KMS-11 (cell line): ENCODE results near the gene CDHR1.
A peak's percentile ranks its signal among the peaks of the same experiment; 100 is the strongest.

Source experiments
- H2AFZ ChIP-seq: fragments of 200-600 bp; sonication (generic); 2 replicates; pipeline ENCODE4 v1.6.1; 2016; ENCODE audit warnings: antibody characterized with exemption, mixed run types, low read depth
- H3K27ac ChIP-seq: fragments of 200-600 bp; sonication (generic); 2 replicates; pipeline ENCODE4 v1.6.1; 2016; ENCODE audit warnings: mild to moderate bottlenecking, mixed run types
- H3K27me3 ChIP-seq: fragments of 200-600 bp; sonication (generic); 2 replicates; pipeline ENCODE4 v1.6.1; 2017; ENCODE audit warnings: mild to moderate bottlenecking, low read depth, mixed run types, moderate library complexity; ENCODE audit not compliant: insufficient read depth
- H3K36me3 ChIP-seq: fragments of 200-600 bp; sonication (generic); 2 replicates; pipeline ENCODE4 v1.6.1; 2017; ENCODE audit warnings: mild to moderate bottlenecking, mixed run types; ENCODE audit not compliant: insufficient read depth
- H3K4me1 ChIP-seq: fragments of 200-600 bp; sonication (generic); 2 replicates; pipeline ENCODE4 v1.6.1; 2016; ENCODE audit warnings: mild to moderate bottlenecking, low read depth, mixed run types; ENCODE audit not compliant: poor library complexity, severe bottlenecking
- H3K4me2 ChIP-seq: fragments of 200-600 bp; sonication (generic); 2 replicates; pipeline ENCODE4 v1.7.0; 2016; ENCODE audit warnings: mild to moderate bottlenecking, mixed run types
- H3K4me3 ChIP-seq: fragments of 200-600 bp; sonication (generic); IDR thresholded peaks from 2 replicates; pipeline ENCODE4 v1.6.1; 2017; ENCODE audit warnings: low read depth, low read length, mixed read lengths; ENCODE audit not compliant: insufficient read depth
- H3K79me2 ChIP-seq: fragments of 200-600 bp; sonication (generic); 2 replicates; pipeline ENCODE4 v1.6.1; 2016; ENCODE audit warnings: low read depth, mixed run types; ENCODE audit not compliant: insufficient read depth
- H3K9ac ChIP-seq: fragments of 200-600 bp; sonication (generic); 2 replicates; pipeline ENCODE4 v1.6.1; 2016; ENCODE audit warnings: mild to moderate bottlenecking, mixed run types
- H4K20me1 ChIP-seq: fragments of 200-600 bp; sonication (generic); 2 replicates; pipeline ENCODE4 v1.6.1; 2016; ENCODE audit warnings: mild to moderate bottlenecking, mixed run types; ENCODE audit not compliant: insufficient read depth
- CTCF ChIP-seq: fragments of 200-600 bp; sonication (generic); conservative IDR thresholded peaks from 2 replicates; pipeline ENCODE4 v1.6.1; 2017; ENCODE audit warnings: low read depth, mild to moderate bottlenecking, antibody characterized with exemption, low read length, moderate library complexity, mixed read lengths

CDHR1 gene

GRCh38 chr10:84267503-84268126 is 73.3 kb downstream of the CDHR1 start:
- H2AFZ ChIP-seq: no peak overlapping the region

DNA sequence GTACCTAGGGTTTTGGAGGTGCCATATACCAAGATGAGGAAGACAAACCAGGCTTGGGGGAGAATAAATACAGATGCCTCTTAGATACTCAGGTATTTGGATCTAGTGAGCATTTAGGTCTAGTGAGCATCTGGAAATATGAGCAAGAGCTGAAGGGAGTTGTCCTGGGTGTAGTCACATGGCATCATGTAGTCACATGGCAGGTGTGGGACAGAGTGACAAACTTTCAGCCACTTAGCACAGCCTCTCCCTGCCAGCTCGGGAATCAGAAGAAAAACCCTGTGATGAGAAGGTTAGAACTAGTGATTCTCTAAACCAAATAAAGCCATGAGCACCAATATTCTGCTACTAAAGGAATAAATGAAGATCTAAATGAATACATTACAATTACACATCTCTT is 74.8 kb downstream of the CDHR1 start:
- H3K4me1 ChIP-seq: no peaks in the 10 kb centered on the region
- H3K27me3 ChIP-seq: no peaks in the 10 kb centered on the region
- H3K27ac ChIP-seq: no peak overlapping the region
- H3K79me2 ChIP-seq: no peaks in the 10 kb centered on the region
- no peak for TF ChIP-seq CTCF
- no peak overlapping the region for H3K9ac ChIP-seq
- H3K4me2 ChIP-seq: no peak overlapping the region
- no peaks in the 10 kb centered on the region for H3K36me3 ChIP-seq
- H4K20me1 ChIP-seq: no peaks in the 10 kb centered on the region
- no peak overlapping the region for H3K4me3 ChIP-seq
- no peak overlapping the region for H2AFZ ChIP-seq

More at GRCh38 chr10:84267503-84268126, 73.3 kb downstream of the CDHR1 start:
- Histone ChIP-seq H3K27ac (no peak overlapping the region), H3K36me3 (no peaks in the 10 kb centered on the region), H4K20me1 (no peaks in the 10 kb centered on the region), H3K27me3 (no peaks in the 10 kb centered on the region), H3K4me3 (no peak overlapping the region), H3K9ac (no peak overlapping the region), H3K79me2 (no peaks in the 10 kb centered on the region), H3K4me1 (no peaks in the 10 kb centered on the region), H3K4me2 (no peak overlapping the region)
- TF ChIP-seq CTCF: peak; percentile 60
